ENCODE data around the gene HPN.

GRCh38 chr19:35098413-35099049, 57.0 kb downstream of the HPN start:
- TF ChIP-seq, protein P1, sequence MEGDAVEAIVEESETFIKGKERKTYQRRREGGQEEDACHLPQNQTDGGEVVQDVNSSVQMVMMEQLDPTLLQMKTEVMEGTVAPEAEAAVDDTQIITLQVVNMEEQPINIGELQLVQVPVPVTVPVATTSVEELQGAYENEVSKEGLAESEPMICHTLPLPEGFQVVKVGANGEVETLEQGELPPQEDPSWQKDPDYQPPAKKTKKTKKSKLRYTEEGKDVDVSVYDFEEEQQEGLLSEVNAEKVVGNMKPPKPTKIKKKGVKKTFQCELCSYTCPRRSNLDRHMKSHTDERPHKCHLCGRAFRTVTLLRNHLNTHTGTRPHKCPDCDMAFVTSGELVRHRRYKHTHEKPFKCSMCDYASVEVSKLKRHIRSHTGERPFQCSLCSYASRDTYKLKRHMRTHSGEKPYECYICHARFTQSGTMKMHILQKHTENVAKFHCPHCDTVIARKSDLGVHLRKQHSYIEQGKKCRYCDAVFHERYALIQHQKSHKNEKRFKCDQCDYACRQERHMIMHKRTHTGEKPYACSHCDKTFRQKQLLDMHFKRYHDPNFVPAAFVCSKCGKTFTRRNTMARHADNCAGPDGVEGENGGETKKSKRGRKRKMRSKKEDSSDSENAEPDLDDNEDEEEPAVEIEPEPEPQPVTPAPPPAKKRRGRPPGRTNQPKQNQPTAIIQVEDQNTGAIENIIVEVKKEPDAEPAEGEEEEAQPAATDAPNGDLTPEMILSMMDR (IDR thresholded peaks at IDR 0.05 in 8 of 11, conservative IDR thresholded peaks at IDR 0.05 in 3 of 11) = no peak
- no peak for TF ChIP-seq POLR2A (IDR thresholded peaks at IDR 0.05)
